ENCODE data around the gene INPP5F.

INPP5F gene

GRCh38 chr10:119832951-119833350 is 107.1 kb downstream of the INPP5F start:
- no peak overlapping the region for H3K9ac ChIP-seq (ENCODE audit: insufficient read length)
- H3K27ac ChIP-seq, result no peak overlapping the region
- no peak for TF ChIP-seq POLR2AphosphoS5 (IDR thresholded peaks at IDR 0.05; ENCODE audit: borderline replicate concordance, low read depth, low read length)
- no peak for TF ChIP-seq EZH2 (IDR thresholded peaks at IDR 0.05)
- no peak for TF ChIP-seq FOXP2 (optimal IDR thresholded peaks at IDR 0.05; ENCODE audit: control extremely low read depth, extremely low read length, insufficient read depth)
- DNase-seq (ENCODE audit: low read depth, low spot score), result no peak
- no peak overlapping the region for H3K4me3 ChIP-seq
- no peaks in the 10 kb centered on the region for H3K9me3 ChIP-seq (ENCODE audit: low read depth, low read length)
- peaks cover 80% of the 10 kb centered on the region for H3K36me3 ChIP-seq (ENCODE audit: insufficient read depth, low read length)

GRCh38 chr10:119834188-119834587 is 108.3 kb downstream of the INPP5F start:
- TF ChIP-seq EZH2 (IDR thresholded peaks at IDR 0.05) (no peak), POLR2AphosphoS5 (IDR thresholded peaks at IDR 0.05; ENCODE audit: borderline replicate concordance, low read depth, low read length) (no peak), FOXP2 (optimal IDR thresholded peaks at IDR 0.05; ENCODE audit: control extremely low read depth, extremely low read length, insufficient read depth) (no peak)
- Histone ChIP-seq H3K9ac (ENCODE audit: insufficient read length) (no peak overlapping the region), H3K4me3 (no peak overlapping the region), H3K36me3 (ENCODE audit: insufficient read depth, low read length) (peaks cover 79% of the 10 kb centered on the region), H3K9me3 (ENCODE audit: low read depth, low read length) (no peaks in the 10 kb centered on the region), H3K27ac (no peak overlapping the region)
- no peak for DNase-seq (ENCODE audit: low read depth, low spot score)

- no peak overlapping the region for H3K27ac ChIP-seq
- H3K36me3 ChIP-seq (ENCODE audit: insufficient read depth, low read length), result peaks cover 83% of the 10 kb centered on the region
Observed at GRCh38 chr10:119845656-119846055, 119.8 kb downstream of the INPP5F start.

GRCh38 chr10:119849031-119849789 is 123.4 kb downstream of the INPP5F start:
- Histone ChIP-seq H3K9me3 (ENCODE audit: low read depth, low read length) (no peaks in the 10 kb centered on the region), H3K36me3 (ENCODE audit: insufficient read depth, low read length) (peaks cover 70% of the 10 kb centered on the region), H3K4me3 (no peak overlapping the region), H3K27ac (no peak overlapping the region), H3K9ac (ENCODE audit: insufficient read length) (no peak overlapping the region)
- TF ChIP-seq FOXP2 (optimal IDR thresholded peaks at IDR 0.05; ENCODE audit: control extremely low read depth, extremely low read length, insufficient read depth), result no peak
- no peak for TF ChIP-seq EZH2 (IDR thresholded peaks at IDR 0.05)
- TF ChIP-seq POLR2AphosphoS5 (IDR thresholded peaks at IDR 0.05; ENCODE audit: borderline replicate concordance, low read depth, low read length), result no peak
- no peak for DNase-seq (ENCODE audit: low read depth, low spot score)

More at GRCh38 chr10:119845656-119846055, 119.8 kb downstream of the INPP5F start:
- H3K9ac ChIP-seq (ENCODE audit: insufficient read length), result no peak overlapping the region
- no peak overlapping the region for H3K4me3 ChIP-seq
- TF ChIP-seq FOXP2 (optimal IDR thresholded peaks at IDR 0.05; ENCODE audit: control extremely low read depth, extremely low read length, insufficient read depth) (no peak), EZH2 (IDR thresholded peaks at IDR 0.05) (no peak), POLR2AphosphoS5 (IDR thresholded peaks at IDR 0.05; ENCODE audit: borderline replicate concordance, low read depth, low read length) (no peak)
- H3K9me3 ChIP-seq (ENCODE audit: low read depth, low read length), result no peaks in the 10 kb centered on the region
- DNase-seq (ENCODE audit: low read depth, low spot score), result no peak

- no peak for DNase-seq (ENCODE audit: low read depth, low spot score)
- TF ChIP-seq EZH2 (IDR thresholded peaks at IDR 0.05) (no peak), FOXP2 (optimal IDR thresholded peaks at IDR 0.05; ENCODE audit: control extremely low read depth, extremely low read length, insufficient read depth) (no peak), POLR2AphosphoS5 (IDR thresholded peaks at IDR 0.05; ENCODE audit: borderline replicate concordance, low read depth, low read length) (no peak)
- no peak overlapping the region for H3K4me3 ChIP-seq
- H3K27ac ChIP-seq, result no peak overlapping the region
- H3K36me3 ChIP-seq (ENCODE audit: insufficient read depth, low read length), result peaks cover 63% of the 10 kb centered on the region
- H3K9ac ChIP-seq (ENCODE audit: insufficient read length), result no peak overlapping the region
- no peaks in the 10 kb centered on the region for H3K9me3 ChIP-seq (ENCODE audit: low read depth, low read length)
Observed at GRCh38 chr10:119849944-119850343, 124.1 kb downstream of the INPP5F start.

- no peak overlapping the region for H3K27ac ChIP-seq
- no peaks in the 10 kb centered on the region for H3K9me3 ChIP-seq (ENCODE audit: low read depth, low read length)
- peaks cover 55% of the 10 kb centered on the region for H3K36me3 ChIP-seq (ENCODE audit: insufficient read depth, low read length)
- H3K9ac ChIP-seq (ENCODE audit: insufficient read length), result no peak overlapping the region
- TF ChIP-seq FOXP2 (optimal IDR thresholded peaks at IDR 0.05; ENCODE audit: control extremely low read depth, extremely low read length, insufficient read depth) (no peak), POLR2AphosphoS5 (IDR thresholded peaks at IDR 0.05; ENCODE audit: borderline replicate concordance, low read depth, low read length) (no peak), EZH2 (IDR thresholded peaks at IDR 0.05) (no peak)
- no peak for DNase-seq (ENCODE audit: low read depth, low spot score)
- H3K4me3 ChIP-seq, result no peak overlapping the region
Observed at GRCh38 chr10:119852277-119852676, 126.4 kb downstream of the INPP5F start.

GRCh38 chr10:119852822-119853221 is 127.0 kb downstream of the INPP5F start:
- no peak for DNase-seq (ENCODE audit: low read depth, low spot score)
- Histone ChIP-seq H3K4me3 (no peak overlapping the region), H3K36me3 (ENCODE audit: insufficient read depth, low read length) (peaks cover 55% of the 10 kb centered on the region), H3K9me3 (ENCODE audit: low read depth, low read length) (no peaks in the 10 kb centered on the region), H3K27ac (no peak overlapping the region), H3K9ac (ENCODE audit: insufficient read length) (no peak overlapping the region)
- TF ChIP-seq POLR2AphosphoS5 (IDR thresholded peaks at IDR 0.05; ENCODE audit: borderline replicate concordance, low read depth, low read length), result no peak
- no peak for TF ChIP-seq FOXP2 (optimal IDR thresholded peaks at IDR 0.05; ENCODE audit: control extremely low read depth, extremely low read length, insufficient read depth)
- TF ChIP-seq EZH2 (IDR thresholded peaks at IDR 0.05), result no peak

GRCh38 chr10:119853574-119853973 is 127.7 kb downstream of the INPP5F start:
- TF ChIP-seq POLR2AphosphoS5 (IDR thresholded peaks at IDR 0.05; ENCODE audit: borderline replicate concordance, low read depth, low read length) (no peak), FOXP2 (optimal IDR thresholded peaks at IDR 0.05; ENCODE audit: control extremely low read depth, extremely low read length, insufficient read depth) (no peak), EZH2 (IDR thresholded peaks at IDR 0.05) (no peak)

More at GRCh38 chr10:119853574-119853973, 127.7 kb downstream of the INPP5F start:
- H3K27ac ChIP-seq, result no peak overlapping the region
- peaks cover 58% of the 10 kb centered on the region for H3K36me3 ChIP-seq (ENCODE audit: insufficient read depth, low read length)
- H3K4me3 ChIP-seq, result no peak overlapping the region
- H3K9me3 ChIP-seq (ENCODE audit: low read depth, low read length), result no peaks in the 10 kb centered on the region
- no peak overlapping the region for H3K9ac ChIP-seq (ENCODE audit: insufficient read length)
- no peak for DNase-seq (ENCODE audit: low read depth, low spot score)

All from SK-N-MC (cell line).